Mucosa of descending colon (tissue), 3 donors: ENCODE data around the gene DEAF1. TPM values are rescaled to one million over a fixed set of nuclear protein-coding genes. Genes with fewer than 3 reads are reported as not detected.

Experiments used
- ATAC-seq: fragments of 200-7000 bp; cut with Tn5 transposase; one replicate; pipeline ENCODE4 v1.9.1; 2020; ENCODE audit warnings: mild to moderate bottlenecking, moderate library complexity
- DNase-seq, 3 donors: peaks; one replicate each; pipeline ENCODE4 v3.0.0-alpha.2; 2020
- H3K36me3 ChIP-seq: fragments of 200-600 bp; one replicate; pipeline ENCODE4 v1.8.0; 2021; ENCODE audit warnings: low read depth, mild to moderate bottlenecking
- H3K4me1 ChIP-seq: fragments of 200-600 bp; one replicate; pipeline ENCODE4 v1.8.0; 2021; ENCODE audit warnings: low read depth, mild to moderate bottlenecking
- H3K4me3 ChIP-seq: fragments of 200-600 bp; one replicate; pipeline ENCODE4 v1.8.0; 2021; ENCODE audit warnings: mild to moderate bottlenecking
- H3K9me3 ChIP-seq: fragments of 200-600 bp; one replicate; pipeline ENCODE4 v1.8.0; 2021; ENCODE audit warnings: mild to moderate bottlenecking
- CTCF ChIP-seq: fragments of 200-600 bp; IDR thresholded peaks from one replicate; pipeline ENCODE4 v1.8.0; 2022; ENCODE audit warnings: antibody characterized with exemption, mild to moderate bottlenecking
- intact Hi-C, 2 donors: fragments of 100-400 bp; cut with DNase I in 1 of 2; cut with micrococcal nuclease in 1 of 2; formaldehyde crosslinking; loops; one replicate each; pipeline versions ENCODE4 v1.11.0 to v1.11.1; 2022; cut with DNase I, micrococcal nuclease
- total RNA-seq, 3 donors: library from RNA; stranded (reverse); fragmentation: NEBNext Ultra II Directional in 2 of 3; extraction: Animal tissue kit (Norgen Biotek cat#: 25700) in 2 of 3; gene quantifications; one replicate each; pipeline versions ENCODE4 v1.2.1 to v1.2.4, GENCODE V29; 2021 to 2023
- donor health status: DM: no; HTN: no; CAD: no; lungs with moderate emphysema.
- donor health status: DM: no; HTN: no; CAD: no.
- donor health status: DM: no; HTN: yes; CAD: no.

Gene DEAF1
- total RNA-seq, 3 donors from 2014 or later: 25.1 to 35.7 (median 25.9) TPM

GRCh38 chr11:618856-619627 lies 76.0 kb downstream of the DEAF1 start:
- Histone ChIP-seq H3K4me1 (peaks cover 13% of the 10 kb centered on the region), H3K36me3 (no peaks in the 10 kb centered on the region), H3K9me3 (no peaks in the 10 kb centered on the region), H3K4me3 (no peak overlapping the region)
- DNase-seq (peak in 2 of 3 donors; percentile 30 to 49), ATAC-seq (no peak)
- TF ChIP-seq CTCF: no peak
- intact Hi-C loops: no loop called here

- Histone ChIP-seq H3K4me3 (no peak overlapping the region), H3K4me1 (peaks cover 20% of the 10 kb centered on the region), H3K9me3 (no peaks in the 10 kb centered on the region), H3K36me3 (no peaks in the 10 kb centered on the region)
- peak in 2 of 3 donors; percentile 40 to 63 for DNase-seq
- ATAC-seq: no peak
- no peak for TF ChIP-seq CTCF
- intact Hi-C loops: no loop called here
Observed at GRCh38 chr11:617912-618682, 76.9 kb downstream of the DEAF1 start.

GRCh38 chr11:617199-617911 lies 77.7 kb downstream of the DEAF1 start:
- H3K4me1 ChIP-seq: peaks cover 26% of the 10 kb centered on the region
- peak in 2 of 3 donors; percentile 50 to 75 for DNase-seq
- ATAC-seq: no peak
- no peaks in the 10 kb centered on the region for H3K9me3 ChIP-seq
- H3K4me3 ChIP-seq: no peak overlapping the region
- TF ChIP-seq CTCF: no peak
- no peaks in the 10 kb centered on the region for H3K36me3 ChIP-seq
- intact Hi-C loops: no loop called here

GRCh38 chr11:616320-617198 lies 78.5 kb downstream of the DEAF1 start:
- TF ChIP-seq CTCF: no peak
- Histone ChIP-seq H3K9me3 (no peaks in the 10 kb centered on the region), H3K4me1 (peaks cover 29% of the 10 kb centered on the region), H3K36me3 (peaks cover under 1% of the 10 kb centered on the region), H3K4me3 (no peak overlapping the region)
- no peak for ATAC-seq
- intact Hi-C loops: no loop called here
- DNase-seq: peak; percentile 53 to 64 (median 61)
